Smooth muscle cell (in vitro differentiated cells): ENCODE results near the gene RP2. TPM values are rescaled to one million over a fixed set of nuclear protein-coding genes. Genes with fewer than 3 reads are reported as not detected.

Experiments
- DNase-seq: peaks from one replicate; lab custom pipeline; 2025; ENCODE audit not compliant: unreplicated experiment; lab: John Stamatoyannopoulos, UW
- H2AFZ ChIP-seq: fragments of 200-600 bp; sonication (generic); 2 replicates; pipeline ENCODE4 v1.6.0; 2016; ENCODE audit warnings: antibody characterized with exemption, low read depth, mild to moderate bottlenecking
- H3F3A ChIP-seq: fragments of 200-600 bp; sonication (generic); 2 replicates; pipeline ENCODE4 v1.6.0; 2017; ENCODE audit warnings: antibody characterized with exemption, low read depth
- H3K27ac ChIP-seq: fragments of 200-600 bp; sonication (generic); 2 replicates; pipeline ENCODE4 v1.5.1; 2016; ENCODE audit warnings: low read depth, mild to moderate bottlenecking
- H3K27me3 ChIP-seq: fragments of 200-600 bp; sonication (generic); 2 replicates; pipeline ENCODE4 v1.6.1; 2016; ENCODE audit warnings: low read depth, mild to moderate bottlenecking
- H3K36me3 ChIP-seq: fragments of 200-600 bp; sonication (generic); 2 replicates; pipeline ENCODE4 v1.5.1; 2016; ENCODE audit warnings: low read depth
- H3K4me1 ChIP-seq: fragments of 200-600 bp; sonication (generic); 2 replicates; pipeline ENCODE4 v1.5.1; 2016; ENCODE audit warnings: low read depth
- H3K4me2 ChIP-seq: fragments of 200-600 bp; sonication (generic); 2 replicates; pipeline ENCODE4 v1.6.0; 2016; ENCODE audit warnings: mild to moderate bottlenecking
- H3K4me3 ChIP-seq: fragments of 200-600 bp; sonication (generic); 2 replicates; pipeline ENCODE4 v1.5.1; 2016; ENCODE audit warnings: mild to moderate bottlenecking
- H3K79me2 ChIP-seq: fragments of 200-600 bp; sonication (generic); 2 replicates; pipeline ENCODE4 v1.6.0; 2016; ENCODE audit warnings: low read depth, mild to moderate bottlenecking
- H3K9ac ChIP-seq: fragments of 200-600 bp; sonication (generic); 2 replicates; pipeline ENCODE4 v1.6.0; 2016; ENCODE audit warnings: low read depth
- H3K9me3 ChIP-seq: fragments of 200-600 bp; sonication (generic); replicated peaks from 2 replicates; pipeline ENCODE4 v1.5.1; 2016; ENCODE audit warnings: low read depth
- H4K20me1 ChIP-seq: fragments of 200-600 bp; sonication (generic); 2 replicates; pipeline ENCODE4 v1.6.0; 2016; ENCODE audit warnings: low read depth
- CTCF ChIP-seq: fragments of 200-600 bp; sonication (generic); IDR thresholded peaks from 2 replicates; pipeline ENCODE4 v1.5.1; 2017; ENCODE audit warnings: borderline replicate concordance, mild to moderate bottlenecking, antibody characterized with exemption; ENCODE audit not compliant: insufficient read depth, poor library complexity, severe bottlenecking
- WGBS: methylation state at CpG from one replicate; pipeline ENCODE4 v1.1.7; 2016; ENCODE audit warnings: low lambda C conversion rate; 5-methylcytosine and 5-hydroxymethylcytosine counted together
- polyA plus RNA-seq: library from polyadenylated mRNA; unstranded; fragments of >200 nt; fragmentation: Nextera tagmentation; extraction: Ambion mirVana; gene quantifications from 2 replicates; pipeline ENCODE4 v1.2.1, GENCODE V29; 2016
- total RNA-seq: library from RNA; depleted of rRNA; stranded (reverse); fragments of >200 nt; gene quantifications from 2 replicates; pipeline ENCODE4 v1.2.3, GENCODE V29; 2014

Gene RP2
- total and polyA plus RNA-seq, 2 experiments from 2014 or later: 11.3 to 20.5 TPM

- 68% methylated on average over 4 of the region's 4 CpGs for WGBS
- Histone ChIP-seq H4K20me1 (no peaks in the 10 kb centered on the region), H3K79me2 (no peaks in the 10 kb centered on the region), H3K9ac (no peak overlapping the region), H3K27ac (peak overlapping the region; percentile 95), H3K36me3 (no peaks in the 10 kb centered on the region), H3K4me3 (no peak overlapping the region), H3K4me2 (peak overlapping the region; percentile 7), H3K27me3 (no peaks in the 10 kb centered on the region), H3K4me1 (peaks cover 3% of the 10 kb centered on the region), H3K9me3 (no peaks in the 10 kb centered on the region), H2AFZ (no peak overlapping the region), H3F3A (peaks cover 4% of the 10 kb centered on the region)
- no peak for TF ChIP-seq CTCF
- no peak for DNase-seq
Measured at GRCh38 chrX:46792810-46793188, 44.0 kb upstream of the RP2 start.

- H3K9ac ChIP-seq: no peak overlapping the region
Measured at GRCh38 chrX:46793386-46794143, 43.3 kb upstream of the RP2 start.

GRCh38 chrX:46796574-46797191 lies 40.2 kb upstream of the RP2 start:
- H3K9ac ChIP-seq: no peak overlapping the region
- no peaks in the 10 kb centered on the region for H3K9me3 ChIP-seq
- 53% methylated on average over 8 of the region's 8 CpGs for WGBS
- no peaks in the 10 kb centered on the region for H3K36me3 ChIP-seq
- peaks cover under 1% of the 10 kb centered on the region for H3K4me1 ChIP-seq
- H4K20me1 ChIP-seq: no peaks in the 10 kb centered on the region
- peak; percentile 67 for TF ChIP-seq CTCF
- no peak overlapping the region for H3K4me3 ChIP-seq
- H3K79me2 ChIP-seq: no peaks in the 10 kb centered on the region
- no peaks in the 10 kb centered on the region for H3K27me3 ChIP-seq
- H2AFZ ChIP-seq: no peak overlapping the region
- DNase-seq: peak; percentile 8
- no peak overlapping the region for H3K4me2 ChIP-seq
- H3F3A ChIP-seq: peaks cover 4% of the 10 kb centered on the region
- H3K27ac ChIP-seq: no peak overlapping the region

More at GRCh38 chrX:46793386-46794143, 43.3 kb upstream of the RP2 start:
- no peaks in the 10 kb centered on the region for H3K79me2 ChIP-seq
- no peak overlapping the region for H3K4me2 ChIP-seq
- WGBS: 83% methylated on average over 6 of the region's 6 CpGs
- H3K9me3 ChIP-seq: no peaks in the 10 kb centered on the region
- H3K4me1 ChIP-seq: peaks cover 3% of the 10 kb centered on the region
- no peak overlapping the region for H2AFZ ChIP-seq
- no peak for DNase-seq
- H3K27me3 ChIP-seq: no peaks in the 10 kb centered on the region
- no peaks in the 10 kb centered on the region for H3K36me3 ChIP-seq
- no peak for TF ChIP-seq CTCF
- no peak overlapping the region for H3K27ac ChIP-seq
- no peaks in the 10 kb centered on the region for H4K20me1 ChIP-seq
- no peak overlapping the region for H3K4me3 ChIP-seq
- peaks cover 4% of the 10 kb centered on the region for H3F3A ChIP-seq
